ENCODE results near the gene EIF3D. TPM values are rescaled to one million over a fixed set of nuclear protein-coding genes. Genes with fewer than 3 reads are reported as not detected.

EIF3D gene
- total and polyA plus RNA-seq, 2 of the 13 experiments (the other 11 are each of a cell fraction or from before 2014, with no cell fraction given) = 118 to 274 TPM

GRCh38 chr22:36536717-36537116 lies 7.8 kb upstream of the EIF3D start:
- Histone ChIP-seq H2AFZ (ENCODE audit: low read length) (no peak overlapping the region), H3K9ac (ENCODE audit: insufficient read depth, low read depth, low read length) (no peak overlapping the region), H3K27me3 (ENCODE audit: control insufficient read depth in 1 of 2, insufficient read depth in 2 of 2, low read length in 2 of 2) (peaks cover 5 to 41% of the 10 kb centered on the region in 2 experiments; a peak in 4 of 5 replicates), H3K27ac (ENCODE audit: extremely low read length, insufficient read depth, low read length) (no peak overlapping the region), H4K20me1 (ENCODE audit: insufficient read depth, low read length) (no peaks in the 10 kb centered on the region), H3K36me3 (replicated peaks in 1 of 2; ENCODE audit: control insufficient read depth in 1 of 2, insufficient read depth in 2 of 2, low read length in 2 of 2) (no peaks in the 10 kb centered on the region), H3K79me2 (ENCODE audit: insufficient read depth, low read length) (no peaks in the 10 kb centered on the region), H3K9me3 (ENCODE audit: low read length) (no peaks in the 10 kb centered on the region), H3K4me1 (ENCODE audit: insufficient read depth, low read length) (no peaks in the 10 kb centered on the region), H3K4me3 (replicated peaks in 1 of 3; ENCODE audit: insufficient read depth in 1 of 3, low read depth in 2 of 3, low read length in 3 of 3) (no peak overlapping the region), H3K4me2 (ENCODE audit: low read depth, low read length) (no peak overlapping the region)
- TF ChIP-seq, protein P1, sequence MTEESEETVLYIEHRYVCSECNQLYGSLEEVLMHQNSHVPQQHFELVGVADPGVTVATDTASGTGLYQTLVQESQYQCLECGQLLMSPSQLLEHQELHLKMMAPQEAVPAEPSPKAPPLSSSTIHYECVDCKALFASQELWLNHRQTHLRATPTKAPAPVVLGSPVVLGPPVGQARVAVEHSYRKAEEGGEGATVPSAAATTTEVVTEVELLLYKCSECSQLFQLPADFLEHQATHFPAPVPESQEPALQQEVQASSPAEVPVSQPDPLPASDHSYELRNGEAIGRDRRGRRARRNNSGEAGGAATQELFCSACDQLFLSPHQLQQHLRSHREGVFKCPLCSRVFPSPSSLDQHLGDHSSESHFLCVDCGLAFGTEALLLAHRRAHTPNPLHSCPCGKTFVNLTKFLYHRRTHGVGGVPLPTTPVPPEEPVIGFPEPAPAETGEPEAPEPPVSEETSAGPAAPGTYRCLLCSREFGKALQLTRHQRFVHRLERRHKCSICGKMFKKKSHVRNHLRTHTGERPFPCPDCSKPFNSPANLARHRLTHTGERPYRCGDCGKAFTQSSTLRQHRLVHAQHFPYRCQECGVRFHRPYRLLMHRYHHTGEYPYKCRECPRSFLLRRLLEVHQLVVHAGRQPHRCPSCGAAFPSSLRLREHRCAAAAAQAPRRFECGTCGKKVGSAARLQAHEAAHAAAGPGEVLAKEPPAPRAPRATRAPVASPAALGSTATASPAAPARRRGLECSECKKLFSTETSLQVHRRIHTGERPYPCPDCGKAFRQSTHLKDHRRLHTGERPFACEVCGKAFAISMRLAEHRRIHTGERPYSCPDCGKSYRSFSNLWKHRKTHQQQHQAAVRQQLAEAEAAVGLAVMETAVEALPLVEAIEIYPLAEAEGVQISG (CRISPR knock-in tag; IDR thresholded peaks at IDR 0.05) = no peak
- TF ChIP-seq WIZ (CRISPR knock-in tag; IDR thresholded peaks at IDR 0.05) = no peak
- no peak for TF ChIP-seq MEF2D (CRISPR knock-in tag; IDR thresholded peaks at IDR 0.05)
- TF ChIP-seq, protein P2, sequence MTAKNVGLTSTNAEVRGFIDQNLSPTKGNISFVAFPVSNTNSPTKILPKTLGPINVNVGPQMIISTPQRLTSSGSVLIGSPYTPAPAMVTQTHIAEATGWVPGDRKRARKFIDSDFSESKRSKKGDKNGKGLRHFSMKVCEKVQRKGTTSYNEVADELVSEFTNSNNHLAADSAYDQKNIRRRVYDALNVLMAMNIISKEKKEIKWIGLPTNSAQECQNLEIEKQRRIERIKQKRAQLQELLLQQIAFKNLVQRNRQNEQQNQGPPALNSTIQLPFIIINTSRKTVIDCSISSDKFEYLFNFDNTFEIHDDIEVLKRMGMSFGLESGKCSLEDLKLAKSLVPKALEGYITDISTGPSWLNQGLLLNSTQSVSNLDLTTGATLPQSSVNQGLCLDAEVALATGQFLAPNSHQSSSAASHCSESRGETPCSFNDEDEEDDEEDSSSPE (CRISPR knock-in tag; IDR thresholded peaks at IDR 0.05) = no peak
- TF ChIP-seq FLYWCH1 (CRISPR knock-in tag; IDR thresholded peaks at IDR 0.05) = no peak
- TF ChIP-seq ZNF543 (CRISPR knock-in tag; IDR thresholded peaks at IDR 0.05) = no peak
- no peak for TF ChIP-seq ZNF777 (CRISPR knock-in tag; IDR thresholded peaks at IDR 0.05)
- TF ChIP-seq, protein P3, sequence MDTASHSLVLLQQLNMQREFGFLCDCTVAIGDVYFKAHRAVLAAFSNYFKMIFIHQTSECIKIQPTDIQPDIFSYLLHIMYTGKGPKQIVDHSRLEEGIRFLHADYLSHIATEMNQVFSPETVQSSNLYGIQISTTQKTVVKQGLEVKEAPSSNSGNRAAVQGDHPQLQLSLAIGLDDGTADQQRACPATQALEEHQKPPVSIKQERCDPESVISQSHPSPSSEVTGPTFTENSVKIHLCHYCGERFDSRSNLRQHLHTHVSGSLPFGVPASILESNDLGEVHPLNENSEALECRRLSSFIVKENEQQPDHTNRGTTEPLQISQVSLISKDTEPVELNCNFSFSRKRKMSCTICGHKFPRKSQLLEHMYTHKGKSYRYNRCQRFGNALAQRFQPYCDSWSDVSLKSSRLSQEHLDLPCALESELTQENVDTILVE (CRISPR knock-in tag; IDR thresholded peaks at IDR 0.05) = no peak
- no TSS peak for BruUV-seq (replicated peaks)
- ATAC-seq = peak; percentile 45; the same call in 1 of the 3 replicates
- intact Hi-C loops (cut with micrococcal nuclease; ENCODE audit: unreplicated experiment) = no loop called here
- no peak for FAIRE-seq
- DNase-seq (ENCODE audit: low spot score) = no peak
- CTCF ChIA-PET (ENCODE audit: low intra/inter-chr PET ratio, low total read pairs) = no interaction called here
- no CpG with 5 or more reads among the region's 7 CpGs for WGBS (ENCODE audit: low lambda C conversion rate)
- POLR2A ChIA-PET = no interaction called here
- in situ Hi-C loops (cut with HindIII; ENCODE audit: extremely low pct_ligation_motif_present, low pct_unique_long_range_greater_than_20kb) = no loop called here
